Thyroid gland (tissue), 4 donors: ENCODE measurements around the gene MRM2.

Source experiments
- POLR2A ChIP-seq, 2 donors: fragments of 450-650 bp; IDR thresholded peaks; one replicate each; pipeline ENCODE4 v1.6.1; 2017; ENCODE audit warnings: antibody characterized with exemption in 2 of 2, mild to moderate bottlenecking in 2 of 2, moderate library complexity in 1 of 2
- TF ChIP-seq, protein P1 (sequence below), 6 experiments: fragments of 200-600 bp in 3 of 6; fragments of 450-650 bp in 3 of 6; sonication (generic) in 3 of 6; IDR thresholded peaks; one replicate each; pipeline ENCODE4 v1.5.1; 2016 to 2019; ENCODE audit warnings: antibody characterized with exemption in 6 of 6, mild to moderate bottlenecking in 2 of 6, inconsistent platforms in 1 of 6, moderate library complexity in 1 of 6

DNA sequence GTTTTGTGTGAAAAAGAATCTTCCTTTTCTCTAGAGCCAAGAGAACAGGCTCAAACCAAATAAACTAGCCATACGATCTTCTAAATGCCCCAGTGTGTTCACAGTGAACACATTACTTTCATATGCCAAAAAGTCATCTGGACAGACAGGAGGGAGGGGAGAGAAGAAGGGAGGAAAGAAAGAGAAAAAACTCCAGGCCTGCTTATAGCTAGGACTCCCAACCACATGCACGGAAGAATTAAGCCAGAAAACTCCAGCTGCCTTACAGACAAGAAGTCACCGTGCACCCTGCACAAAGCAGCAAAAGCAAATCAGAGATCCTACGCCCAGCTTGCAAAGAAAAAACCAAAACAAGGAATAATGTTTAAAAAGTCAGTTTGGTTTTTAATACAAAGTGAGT, 37.9 kb upstream of the MRM2 start:
- TF ChIP-seq, protein P1, sequence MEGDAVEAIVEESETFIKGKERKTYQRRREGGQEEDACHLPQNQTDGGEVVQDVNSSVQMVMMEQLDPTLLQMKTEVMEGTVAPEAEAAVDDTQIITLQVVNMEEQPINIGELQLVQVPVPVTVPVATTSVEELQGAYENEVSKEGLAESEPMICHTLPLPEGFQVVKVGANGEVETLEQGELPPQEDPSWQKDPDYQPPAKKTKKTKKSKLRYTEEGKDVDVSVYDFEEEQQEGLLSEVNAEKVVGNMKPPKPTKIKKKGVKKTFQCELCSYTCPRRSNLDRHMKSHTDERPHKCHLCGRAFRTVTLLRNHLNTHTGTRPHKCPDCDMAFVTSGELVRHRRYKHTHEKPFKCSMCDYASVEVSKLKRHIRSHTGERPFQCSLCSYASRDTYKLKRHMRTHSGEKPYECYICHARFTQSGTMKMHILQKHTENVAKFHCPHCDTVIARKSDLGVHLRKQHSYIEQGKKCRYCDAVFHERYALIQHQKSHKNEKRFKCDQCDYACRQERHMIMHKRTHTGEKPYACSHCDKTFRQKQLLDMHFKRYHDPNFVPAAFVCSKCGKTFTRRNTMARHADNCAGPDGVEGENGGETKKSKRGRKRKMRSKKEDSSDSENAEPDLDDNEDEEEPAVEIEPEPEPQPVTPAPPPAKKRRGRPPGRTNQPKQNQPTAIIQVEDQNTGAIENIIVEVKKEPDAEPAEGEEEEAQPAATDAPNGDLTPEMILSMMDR (IDR thresholded peaks at IDR 0.05), result no peak
- TF ChIP-seq POLR2A (IDR thresholded peaks at IDR 0.05), result no peak
